ENCODE measurements around the gene C2orf69. TPM values are rescaled to one million over a fixed set of nuclear protein-coding genes. Genes with fewer than 3 reads are reported as not detected.

C2orf69 gene
- total and polyA plus RNA-seq, 2 of the 13 experiments (the other 11 are each of a cell fraction or from before 2014, with no cell fraction given): 4.8 to 19.3 TPM

- H3K9me3 ChIP-seq (ENCODE audit: low read length): peaks cover 11% of the 10 kb centered on the region
- POLR2A ChIA-PET: no interaction called here
Measured at GRCh38 chr2:199869653-199870052, 41.4 kb upstream of the C2orf69 start.

GRCh38 chr2:199870581-199870980 lies 40.5 kb upstream of the C2orf69 start:
- no peak for DNase-seq (ENCODE audit: low spot score)
- no peak overlapping the region for H3K4me3 ChIP-seq (replicated peaks in 1 of 3; ENCODE audit: insufficient read depth in 1 of 3, low read depth in 2 of 3, low read length in 3 of 3)
- TF ChIP-seq ZNF552 (CRISPR knock-in tag; IDR thresholded peaks at IDR 0.05; ENCODE audit: borderline replicate concordance): no peak
- H3K79me2 ChIP-seq (ENCODE audit: insufficient read depth, low read length): no peaks in the 10 kb centered on the region
- H3K9me3 ChIP-seq (ENCODE audit: low read length): peaks cover 19% of the 10 kb centered on the region
- FAIRE-seq: no peak
- intact Hi-C loops (cut with micrococcal nuclease; ENCODE audit: unreplicated experiment) (no loop called here), in situ Hi-C loops (cut with HindIII; ENCODE audit: extremely low pct_ligation_motif_present, low pct_unique_long_range_greater_than_20kb) (no loop called here)
- H3K27me3 ChIP-seq (ENCODE audit: control insufficient read depth in 1 of 2, insufficient read depth in 2 of 2, low read length in 2 of 2): no peaks in the 10 kb centered on the region
- CTCF ChIA-PET (ENCODE audit: low intra/inter-chr PET ratio, low total read pairs): no interaction called here
- POLR2A ChIA-PET: no interaction called here
- H3K4me2 ChIP-seq (ENCODE audit: low read depth, low read length): no peak overlapping the region
- no peaks in the 10 kb centered on the region for H3K36me3 ChIP-seq (replicated peaks in 1 of 2; ENCODE audit: control insufficient read depth in 1 of 2, insufficient read depth in 2 of 2, low read length in 2 of 2)
- H3K9ac ChIP-seq (ENCODE audit: insufficient read depth, low read depth, low read length): no peak overlapping the region
- 33% methylated on average over 1 of the region's 1 CpG for WGBS (ENCODE audit: low lambda C conversion rate)
- no peak overlapping the region for H3K27ac ChIP-seq (ENCODE audit: extremely low read length, insufficient read depth, low read length)
- ATAC-seq: no peak
- BruUV-seq (replicated peaks): no TSS peak
- H4K20me1 ChIP-seq (ENCODE audit: insufficient read depth, low read length): no peaks in the 10 kb centered on the region
- no peak overlapping the region for H2AFZ ChIP-seq (ENCODE audit: low read length)
- H3K4me1 ChIP-seq (ENCODE audit: insufficient read depth, low read length): no peaks in the 10 kb centered on the region

More at GRCh38 chr2:199869653-199870052, 41.4 kb upstream of the C2orf69 start:
- DNase-seq (ENCODE audit: low spot score): no peak
- 0% methylated on average over 1 of the region's 1 CpG for WGBS (ENCODE audit: low lambda C conversion rate)
- BruUV-seq (replicated peaks): no TSS peak
- no peak overlapping the region for H3K4me2 ChIP-seq (ENCODE audit: low read depth, low read length)
- in situ Hi-C loops (cut with HindIII; ENCODE audit: extremely low pct_ligation_motif_present, low pct_unique_long_range_greater_than_20kb) (no loop called here), intact Hi-C loops (cut with micrococcal nuclease; ENCODE audit: unreplicated experiment) (no loop called here)
- H3K9ac ChIP-seq (ENCODE audit: insufficient read depth, low read depth, low read length): no peak overlapping the region
- TF ChIP-seq POLR2A (IDR thresholded peaks at IDR 0.05; ENCODE audit: insufficient read depth in 1 of 2, low read depth in 2 of 2, low read length in 2 of 2) (no peak), SKI (IDR thresholded peaks at IDR 0.05; ENCODE audit: partially characterized antibody) (no peak), HMG20B (CRISPR knock-in tag; conservative IDR thresholded peaks at IDR 0.05) (no peak), ZNF746 (CRISPR knock-in tag; IDR thresholded peaks at IDR 0.05) (no peak), ZSCAN21 (CRISPR knock-in tag; IDR thresholded peaks at IDR 0.05; ENCODE audit: borderline replicate concordance) (no peak), AHR (CRISPR knock-in tag; IDR thresholded peaks at IDR 0.05) (no peak), SAP130 (CRISPR knock-in tag; IDR thresholded peaks at IDR 0.05; ENCODE audit: low read depth) (no peak), ZNF674 (CRISPR knock-in tag; IDR thresholded peaks at IDR 0.05; ENCODE audit: low read depth) (no peak), XBP1 (CRISPR knock-in tag; IDR thresholded peaks at IDR 0.05) (no peak), KAT8 (CRISPR knock-in tag; IDR thresholded peaks at IDR 0.05) (no peak), ZNF121 (CRISPR knock-in tag; IDR thresholded peaks at IDR 0.05) (no peak), NFATC3 (CRISPR knock-in tag; IDR thresholded peaks at IDR 0.05) (no peak), ZNF615 (CRISPR knock-in tag; IDR thresholded peaks at IDR 0.05; ENCODE audit: borderline replicate concordance) (no peak)
- no peaks in the 10 kb centered on the region for H3K4me1 ChIP-seq (ENCODE audit: insufficient read depth, low read length)
- no peaks in the 10 kb centered on the region for H3K79me2 ChIP-seq (ENCODE audit: insufficient read depth, low read length)
- H3K36me3 ChIP-seq (replicated peaks in 1 of 2; ENCODE audit: control insufficient read depth in 1 of 2, insufficient read depth in 2 of 2, low read length in 2 of 2): no peaks in the 10 kb centered on the region
- no peak overlapping the region for H3K4me3 ChIP-seq (replicated peaks in 1 of 3; ENCODE audit: insufficient read depth in 1 of 3, low read depth in 2 of 3, low read length in 3 of 3)
- H2AFZ ChIP-seq (ENCODE audit: low read length): no peak overlapping the region
- CTCF ChIA-PET (ENCODE audit: low intra/inter-chr PET ratio, low total read pairs): no interaction called here
- no peak for ATAC-seq
- no peak for FAIRE-seq
- no peak overlapping the region for H3K27ac ChIP-seq (ENCODE audit: extremely low read length, insufficient read depth, low read length)
- H3K27me3 ChIP-seq (ENCODE audit: control insufficient read depth in 1 of 2, insufficient read depth in 2 of 2, low read length in 2 of 2): no peaks in the 10 kb centered on the region
- H4K20me1 ChIP-seq (ENCODE audit: insufficient read depth, low read length): no peaks in the 10 kb centered on the region

All from HepG2 (cell line).